Lung microvascular endothelial cell (primary cell): ENCODE results near the gene TMEM220. TPM values are rescaled to one million over a fixed set of nuclear protein-coding genes. Genes with fewer than 3 reads are reported as not detected.

Source experiments
- DNase-seq, 2 donors: peaks; one replicate each; pipeline versions ENCODE4 v3.0.0 to v3.0.0-alpha.2; 2010; ENCODE audit warnings: low read depth in 2 of 2
- total RNA-seq: library from RNA; depleted of rRNA; stranded (reverse); fragments of >200 nt; gene quantifications from 2 replicates; pipeline ENCODE4 v1.2.1, GENCODE V29; 2014

Gene TMEM220
- total RNA-seq, 1 donor from 2014 or later: 2.4 TPM

GRCh38 chr17:10664571-10664970 is 65.3 kb downstream of the TMEM220 start:
- DNase-seq: no peak

Other genes with a start within 250 kb of the TMEM220 start
- not detected in 2 replicates for gene MYH1, start 211.5 kb downstream of the TMEM220 start, total RNA-seq
- not detected in 2 replicates for gene MYH2, start 180.4 kb downstream of the TMEM220 start, total RNA-seq
- gene MYH3, start 72.7 kb downstream of the TMEM220 start, total RNA-seq: 0.22 and 0.40 TPM in 2 replicates
- 36.4 and 50.0 TPM in 2 replicates for gene SCO1, start 32.5 kb downstream of the TMEM220 start, total RNA-seq
- 10.0 and 10.7 TPM in 2 replicates for gene ADPRM, start 32.4 kb downstream of the TMEM220 start, total RNA-seq
- gene TMEM238L, start 74.1 kb upstream of the TMEM220 start, total RNA-seq: not detected in 2 replicates
- not detected in 2 replicates for gene PIRT, start 108.1 kb upstream of the TMEM220 start, total RNA-seq